Measurements from ENCODE around the gene DYNLL1.

DYNLL1 gene

GRCh38 chr12:120532701-120533238 is 36.9 kb downstream of the DYNLL1 start:
- Histone ChIP-seq H3K4me3 (ENCODE audit: low read length) (no peak overlapping the region), H3K4me1 (ENCODE audit: low read length) (peaks cover 27% of the 10 kb centered on the region), H2AFZ (ENCODE audit: low read depth, low read length) (no peak overlapping the region), H3K4me2 (ENCODE audit: low read length) (no peak overlapping the region), H3K36me3 (replicated peaks; ENCODE audit: low read depth, low read length) (peaks cover 18% of the 10 kb centered on the region), H3K79me2 (ENCODE audit: low read length) (peaks cover 46% of the 10 kb centered on the region), H4K20me1 (ENCODE audit: insufficient read depth, low read length) (peaks cover 28% of the 10 kb centered on the region), H3K9me3 (ENCODE audit: insufficient read depth, low read length) (no peaks in the 10 kb centered on the region), H3K27me3 (ENCODE audit: low read depth, low read length) (no peaks in the 10 kb centered on the region), H3K9ac (ENCODE audit: low read length) (no peak overlapping the region), H3K27ac (ENCODE audit: low read length) (no peak overlapping the region)
- TF ChIP-seq EZH2phosphoT487 (IDR thresholded peaks at IDR 0.05; ENCODE audit: low read depth) (no peak), CTCF (IDR thresholded peaks at IDR 0.05; ENCODE audit: low read depth, low read length) (no peak)

GRCh38 chr12:120534203-120534702 is 38.3 kb downstream of the DYNLL1 start, which contains the start of gene RNF10:
Gene RNF10, plus strand, starts transcription at chr12:120534356. Its CDS starts 456 bp downstream, at chr12:120534812.
- peaks cover 42% of the 10 kb centered on the region for H4K20me1 ChIP-seq (ENCODE audit: insufficient read depth, low read length)
- H3K4me1 ChIP-seq (ENCODE audit: low read length) = peaks cover 27% of the 10 kb centered on the region
- H3K27me3 ChIP-seq (ENCODE audit: low read depth, low read length) = no peaks in the 10 kb centered on the region
- H3K36me3 ChIP-seq (replicated peaks; ENCODE audit: low read depth, low read length) = peaks cover 27% of the 10 kb centered on the region
- peak within 1 kb of the TSS; percentile 82 for H3K4me3 ChIP-seq (ENCODE audit: low read length)
- peak within 1 kb of the TSS; percentile 87 for H3K9ac ChIP-seq (ENCODE audit: low read length)
- peak within 1 kb of the TSS; percentile 38 for H3K27ac ChIP-seq (ENCODE audit: low read length)
- H3K9me3 ChIP-seq (ENCODE audit: insufficient read depth, low read length) = no peaks in the 10 kb centered on the region
- H3K79me2 ChIP-seq (ENCODE audit: low read length) = peaks cover 52% of the 10 kb centered on the region
- peak within 1 kb of the TSS; percentile 58 for H2AFZ ChIP-seq (ENCODE audit: low read depth, low read length)
- peak within 1 kb of the TSS; percentile 66 for H3K4me2 ChIP-seq (ENCODE audit: low read length)
- TF ChIP-seq EZH2phosphoT487 (IDR thresholded peaks at IDR 0.05; ENCODE audit: low read depth) = no peak
- TF ChIP-seq CTCF (IDR thresholded peaks at IDR 0.05; ENCODE audit: low read depth, low read length) = no peak

- peaks cover 29% of the 10 kb centered on the region for H3K36me3 ChIP-seq (replicated peaks; ENCODE audit: low read depth, low read length)
- TF ChIP-seq CTCF (IDR thresholded peaks at IDR 0.05; ENCODE audit: low read depth, low read length) (no peak), EZH2phosphoT487 (IDR thresholded peaks at IDR 0.05; ENCODE audit: low read depth) (no peak)
- peak overlapping the region; percentile 66 for H3K4me2 ChIP-seq (ENCODE audit: low read length)
- peak overlapping the region; percentile 38 for H3K27ac ChIP-seq (ENCODE audit: low read length)
- H3K27me3 ChIP-seq (ENCODE audit: low read depth, low read length) = no peaks in the 10 kb centered on the region
- H3K4me3 ChIP-seq (ENCODE audit: low read length) = peak overlapping the region; percentile 82
- H3K4me1 ChIP-seq (ENCODE audit: low read length) = peaks cover 27% of the 10 kb centered on the region
- H3K9me3 ChIP-seq (ENCODE audit: insufficient read depth, low read length) = no peaks in the 10 kb centered on the region
- peak overlapping the region; percentile 87 for H3K9ac ChIP-seq (ENCODE audit: low read length)
- H4K20me1 ChIP-seq (ENCODE audit: insufficient read depth, low read length) = peaks cover 48% of the 10 kb centered on the region
- peaks cover 59% of the 10 kb centered on the region for H3K79me2 ChIP-seq (ENCODE audit: low read length)
- H2AFZ ChIP-seq (ENCODE audit: low read depth, low read length) = peak overlapping the region; percentile 58; the same call in 1 of the 2 replicates
Measured at GRCh38 chr12:120534703-120535655, 39.1 kb downstream of the DYNLL1 start.
